Activated CD8-positive, alpha-beta memory T cell treated with anti-CD3 and anti-CD28 coated beads, Interleukin-2, amount 50 U/mL, for 1 hour (primary cell): ENCODE measurements around the gene CCT4.
A peak's percentile ranks its signal among the peaks of the same experiment; 100 is the strongest.
"Not testable (repeated sequence)": the region's sequence is repeated elsewhere in the genome, so short reads cannot be mapped to it uniquely, and the experiment has no call there.

Source experiments
- DNase-seq: peaks from one replicate; pipeline ENCODE4 v3.0.0-alpha.2; 2020; ENCODE audit errors: extremely low read depth

CCT4 gene, protein sequence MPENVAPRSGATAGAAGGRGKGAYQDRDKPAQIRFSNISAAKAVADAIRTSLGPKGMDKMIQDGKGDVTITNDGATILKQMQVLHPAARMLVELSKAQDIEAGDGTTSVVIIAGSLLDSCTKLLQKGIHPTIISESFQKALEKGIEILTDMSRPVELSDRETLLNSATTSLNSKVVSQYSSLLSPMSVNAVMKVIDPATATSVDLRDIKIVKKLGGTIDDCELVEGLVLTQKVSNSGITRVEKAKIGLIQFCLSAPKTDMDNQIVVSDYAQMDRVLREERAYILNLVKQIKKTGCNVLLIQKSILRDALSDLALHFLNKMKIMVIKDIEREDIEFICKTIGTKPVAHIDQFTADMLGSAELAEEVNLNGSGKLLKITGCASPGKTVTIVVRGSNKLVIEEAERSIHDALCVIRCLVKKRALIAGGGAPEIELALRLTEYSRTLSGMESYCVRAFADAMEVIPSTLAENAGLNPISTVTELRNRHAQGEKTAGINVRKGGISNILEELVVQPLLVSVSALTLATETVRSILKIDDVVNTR

GRCh38 chr2:61888267-61889055, at the start of gene CCT4:
Gene CCT4, minus strand, starts transcription at chr2:61888656. Its CDS starts 149 bp downstream, at chr2:61888507.
- DNase-seq: peak; percentile 78

DNA sequence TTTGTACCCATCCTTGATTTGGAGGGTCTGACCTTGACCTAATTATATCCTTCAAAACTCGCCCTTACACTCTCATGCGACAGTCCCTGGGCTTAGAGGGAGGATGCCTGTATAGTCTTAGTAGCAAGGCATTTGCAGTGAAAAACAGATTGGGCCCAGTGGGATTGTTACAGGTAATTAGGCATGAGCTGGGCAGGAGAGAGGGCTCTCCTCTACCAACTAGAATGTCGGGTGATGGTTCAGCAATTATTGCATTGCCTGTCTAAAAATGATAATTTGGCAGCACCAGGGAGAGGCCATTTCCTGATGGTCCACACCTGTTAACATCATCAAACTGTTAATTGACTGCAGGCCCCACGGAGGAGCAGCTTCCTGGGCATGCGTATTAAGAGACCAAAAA, 49.4 kb upstream of the CCT4 start:
- DNase-seq: no peak

DNA sequence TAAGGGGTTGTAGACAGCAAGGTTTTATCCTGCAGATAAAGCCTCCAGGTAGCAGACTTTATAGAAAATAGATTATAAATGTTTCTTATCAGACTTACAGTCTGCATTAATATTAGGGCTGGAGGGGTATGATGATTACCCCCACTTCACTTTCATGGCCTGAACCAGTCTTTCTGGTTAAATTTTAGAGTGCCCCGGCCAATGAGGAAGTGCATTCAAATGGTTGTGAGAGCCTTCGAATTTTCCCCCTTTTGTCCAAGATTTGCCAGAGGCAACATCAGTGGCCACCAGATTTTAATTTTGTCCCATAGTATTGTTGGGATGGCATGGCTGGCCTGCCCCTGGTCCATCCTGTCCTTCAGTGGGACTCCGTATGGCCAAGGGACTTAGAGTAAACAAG, 48.6 kb upstream of the CCT4 start:
- no peak for DNase-seq

GRCh38 chr2:61928826-61929461, 40.5 kb upstream of the CCT4 start:
- DNase-seq: no peak

GRCh38 chr2:61926531-61927477, 38.3 kb upstream of the CCT4 start:
- DNase-seq: no peak

- DNase-seq: no peak
These were observed 36.6 kb upstream of the CCT4 start for GRCh38 chr2:61924895-61925663.

GRCh38 chr2:61922714-61923113, 34.3 kb upstream of the CCT4 start:
- no peak for DNase-seq

- DNase-seq: no peak
These were observed 32.1 kb upstream of the CCT4 start for GRCh38 chr2:61920548-61920947.

DNA sequence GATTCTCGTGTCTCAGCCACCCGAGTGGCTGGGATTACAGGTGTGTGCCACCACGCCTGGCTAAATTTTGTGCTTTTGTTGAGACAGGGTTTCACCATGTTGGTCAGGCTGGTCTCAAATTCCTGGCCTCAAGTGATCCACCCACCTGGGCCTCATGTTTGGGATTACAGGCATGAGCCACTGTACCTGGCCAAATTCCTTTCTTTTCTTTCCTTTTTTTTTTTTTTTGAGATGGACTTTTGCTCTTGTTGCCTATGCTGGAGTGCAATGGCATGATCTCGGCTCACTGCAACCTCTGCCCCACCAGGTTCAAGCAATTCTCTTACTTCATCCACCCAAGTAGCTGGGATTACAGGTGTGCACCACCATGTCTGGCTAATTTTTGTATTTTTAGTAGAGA, 26.3 kb upstream of the CCT4 start:
- DNase-seq: not testable (repeated sequence)

- DNase-seq: no peak
These were observed 23.1 kb upstream of the CCT4 start for GRCh38 chr2:61911510-61911909.

DNA sequence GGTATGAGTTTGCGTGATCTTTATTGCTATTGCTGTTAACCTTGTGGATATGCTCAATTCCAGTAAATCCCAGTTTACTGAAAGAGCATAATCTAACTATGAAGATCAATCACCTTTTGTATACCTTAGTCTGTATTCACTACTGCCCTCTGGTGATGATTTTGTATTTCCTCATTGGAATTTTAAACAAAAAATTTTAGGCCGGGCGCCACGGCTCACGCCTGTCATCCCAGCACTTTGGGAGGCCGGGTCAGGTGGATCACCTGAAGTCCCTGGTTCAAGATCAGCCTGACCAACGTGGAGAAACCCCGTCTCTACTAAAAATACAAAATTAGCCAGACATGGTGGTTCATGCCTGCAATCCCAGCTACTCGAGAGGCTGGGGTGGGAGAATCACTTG, 22.1 kb upstream of the CCT4 start:
- DNase-seq: no peak

DNA sequence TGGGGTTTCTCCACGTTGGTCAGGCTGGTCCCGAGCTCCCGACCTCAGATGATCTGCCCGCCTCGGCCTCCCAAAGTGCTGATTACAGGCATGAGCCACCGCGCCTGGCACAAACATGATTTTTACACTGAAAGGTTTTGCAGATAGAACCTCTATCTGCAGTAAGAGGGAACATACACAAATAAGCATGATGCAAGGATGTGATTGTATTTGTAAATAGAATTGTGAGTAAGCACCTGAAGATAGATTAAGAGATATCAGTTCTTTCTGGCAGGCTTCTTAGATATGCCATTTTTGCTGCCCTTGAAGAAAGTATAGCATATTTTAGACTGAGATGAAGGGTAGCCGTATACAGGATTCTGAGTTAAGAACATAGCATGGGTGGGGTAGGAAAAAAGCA, 20.7 kb upstream of the CCT4 start:
- no peak for DNase-seq

DNA sequence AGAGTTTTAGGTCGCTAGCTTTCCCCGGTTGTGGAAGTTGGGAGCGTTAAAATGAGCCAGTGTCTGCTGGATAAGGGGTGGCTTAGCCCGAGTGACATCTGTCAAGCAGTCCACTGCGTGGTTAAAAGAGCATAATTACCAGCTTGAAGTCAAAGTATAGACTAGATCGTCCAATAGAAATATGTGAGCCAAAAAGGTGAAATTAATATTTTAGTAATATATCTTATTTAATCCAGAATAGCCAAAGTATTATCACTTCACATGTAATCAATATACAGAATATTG, 17.7 kb upstream of the CCT4 start:
- DNase-seq: no peak

DNA sequence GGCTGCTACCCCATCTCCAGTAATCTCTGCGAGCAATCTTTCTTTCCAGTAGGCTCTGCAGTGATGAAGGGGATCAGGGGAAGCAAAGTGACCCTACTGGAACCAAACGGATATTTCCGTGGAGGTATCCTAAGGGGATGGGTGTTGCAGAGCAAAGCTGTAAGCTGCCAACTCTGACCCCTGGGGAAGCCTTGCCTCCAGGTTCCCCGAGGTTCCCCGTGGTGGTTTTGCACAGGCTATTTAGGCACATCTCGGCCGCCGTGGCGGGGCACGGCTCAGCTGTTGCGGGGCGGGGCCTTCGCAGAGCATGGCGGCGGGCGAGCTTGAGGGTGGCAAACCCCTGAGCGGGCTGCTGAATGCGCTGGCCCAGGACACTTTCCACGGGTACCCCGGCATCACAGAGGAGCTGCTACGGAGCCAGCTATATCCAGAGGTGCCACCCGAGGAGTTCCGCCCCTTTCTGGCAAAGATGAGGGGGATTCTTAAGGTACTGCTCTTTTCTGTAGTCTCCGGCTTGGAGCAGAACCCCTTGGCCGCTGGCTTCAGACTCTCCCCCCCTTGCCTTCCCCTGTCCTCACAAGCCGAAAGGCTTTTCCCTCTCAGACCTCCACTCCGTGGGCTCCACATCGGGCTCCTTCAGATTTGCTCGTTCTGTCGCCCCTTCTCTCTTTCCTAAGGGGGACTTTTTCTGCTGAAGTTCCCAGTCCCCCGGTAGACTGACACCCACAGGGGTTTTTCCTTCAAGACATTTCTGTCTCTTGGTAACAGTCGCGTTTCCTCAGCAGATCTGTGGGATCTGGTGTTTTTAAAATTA, 17.1 kb upstream of the CCT4 start, which contains the start of gene COMMD1:
TSS of gene COMMD1 (plus strand) at position 303 of the 814 bp plus-strand sequence. CDS start at position 308, 5 bp downstream.
- DNase-seq: peak; percentile 52

- DNase-seq: no peak
These were observed 11.8 kb upstream of the CCT4 start for GRCh38 chr2:61900281-61900680.

- DNase-seq: no peak
These were observed 10.4 kb upstream of the CCT4 start for GRCh38 chr2:61898810-61899209.

DNA sequence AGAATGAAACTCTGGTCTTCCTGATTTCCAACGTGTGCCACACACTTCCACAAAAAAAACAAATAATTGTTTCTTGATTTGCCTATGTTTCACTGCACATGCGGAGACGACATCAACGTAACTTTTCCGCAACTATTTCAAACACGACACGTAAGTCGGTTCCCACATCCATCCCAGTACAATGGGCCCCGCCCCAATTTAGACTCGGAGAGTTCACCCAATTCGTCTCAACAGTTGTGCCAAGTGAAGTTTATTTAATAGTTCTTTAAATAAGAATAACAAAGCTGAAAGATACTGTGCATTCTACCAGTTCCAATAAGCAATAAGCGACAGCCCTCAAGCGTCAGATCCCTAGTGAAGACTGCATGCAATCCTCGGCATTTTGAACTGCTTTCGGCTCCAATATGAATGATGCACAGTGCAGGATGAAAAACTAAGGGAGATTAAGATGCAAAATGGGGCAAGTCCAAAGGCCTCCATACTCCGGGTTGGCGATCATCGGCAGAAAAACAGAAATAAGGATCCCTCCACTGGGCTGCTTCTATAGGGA, 664 bp downstream of the CCT4 start:
- DNase-seq: no peak

DNA sequence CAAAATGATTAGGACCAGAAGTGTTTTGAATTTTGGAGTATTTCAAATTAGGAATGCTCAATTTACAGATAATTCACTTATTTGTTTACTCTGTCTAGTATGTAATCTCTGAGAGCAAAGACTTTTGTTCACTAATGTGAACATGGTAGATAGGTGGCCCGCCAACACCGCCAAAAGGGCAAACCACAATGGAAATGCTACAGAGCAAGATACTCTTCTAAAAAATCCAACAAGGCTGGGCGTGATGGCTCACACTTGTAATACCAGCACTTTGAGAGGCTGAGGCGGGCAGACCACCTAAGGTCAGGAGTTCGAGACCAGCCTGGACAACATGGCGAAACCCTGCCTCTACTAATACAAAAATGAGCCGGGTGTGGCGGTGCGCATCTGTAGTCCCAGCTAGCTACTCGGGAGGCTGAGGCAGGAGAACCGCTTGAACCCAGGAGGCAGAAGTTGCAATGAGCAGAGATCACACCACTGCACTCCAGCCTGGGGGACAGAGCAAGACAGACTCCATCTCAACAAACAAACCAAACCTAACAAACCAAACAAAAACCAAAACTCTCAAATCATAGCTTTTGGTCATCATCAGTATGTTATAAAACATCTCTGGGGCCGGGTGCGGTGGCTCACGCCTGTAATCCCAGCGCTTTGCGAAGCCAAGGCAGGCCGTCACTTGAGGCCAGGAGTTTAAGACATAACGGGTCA, 2.4 kb downstream of the CCT4 start:
- DNase-seq: no peak

GRCh38 chr2:61882850-61883249, 5.6 kb downstream of the CCT4 start:
- DNase-seq: no peak
